Liver (tissue), 3 donors: Measurements from ENCODE around the gene CTSE.

Experiments
- CTCF ChIP-seq: fragments of 150-350 bp; IDR thresholded peaks from 2 replicates; pipeline ENCODE4 v1.5.1; 2017; ENCODE audit warnings: improper control_type of control experiment, low read depth, low read length; ENCODE audit not compliant: missing input control
- FOXA1 ChIP-seq: IDR thresholded peaks from 2 replicates; pipeline ENCODE4 v1.6.1; 2016; ENCODE audit warnings: antibody characterized with exemption
- TAF1 ChIP-seq: conservative IDR thresholded peaks from 2 replicates; pipeline ENCODE4 v1.6.1; 2016; ENCODE audit warnings: antibody characterized with exemption, mild to moderate bottlenecking
- TF ChIP-seq, protein P1 (sequence below): IDR thresholded peaks from 2 replicates; pipeline ENCODE4 v1.6.1; 2016; ENCODE audit warnings: antibody characterized with exemption
- TF ChIP-seq, protein P2 (sequence below): IDR thresholded peaks from 2 replicates; pipeline ENCODE4 v1.6.1; 2016; ENCODE audit warnings: antibody characterized with exemption
- donor health status: healthy.
- donor health status: healthy.

GRCh38 chr1:205965036-205965884 is 58.4 kb downstream of the CTSE start:
- TF ChIP-seq CTCF (no peak), TAF1 (no peak), FOXA1 (no peak)
- TF ChIP-seq, protein P1, sequence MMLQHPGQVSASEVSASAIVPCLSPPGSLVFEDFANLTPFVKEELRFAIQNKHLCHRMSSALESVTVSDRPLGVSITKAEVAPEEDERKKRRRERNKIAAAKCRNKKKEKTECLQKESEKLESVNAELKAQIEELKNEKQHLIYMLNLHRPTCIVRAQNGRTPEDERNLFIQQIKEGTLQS: no peak
- TF ChIP-seq, protein P2, sequence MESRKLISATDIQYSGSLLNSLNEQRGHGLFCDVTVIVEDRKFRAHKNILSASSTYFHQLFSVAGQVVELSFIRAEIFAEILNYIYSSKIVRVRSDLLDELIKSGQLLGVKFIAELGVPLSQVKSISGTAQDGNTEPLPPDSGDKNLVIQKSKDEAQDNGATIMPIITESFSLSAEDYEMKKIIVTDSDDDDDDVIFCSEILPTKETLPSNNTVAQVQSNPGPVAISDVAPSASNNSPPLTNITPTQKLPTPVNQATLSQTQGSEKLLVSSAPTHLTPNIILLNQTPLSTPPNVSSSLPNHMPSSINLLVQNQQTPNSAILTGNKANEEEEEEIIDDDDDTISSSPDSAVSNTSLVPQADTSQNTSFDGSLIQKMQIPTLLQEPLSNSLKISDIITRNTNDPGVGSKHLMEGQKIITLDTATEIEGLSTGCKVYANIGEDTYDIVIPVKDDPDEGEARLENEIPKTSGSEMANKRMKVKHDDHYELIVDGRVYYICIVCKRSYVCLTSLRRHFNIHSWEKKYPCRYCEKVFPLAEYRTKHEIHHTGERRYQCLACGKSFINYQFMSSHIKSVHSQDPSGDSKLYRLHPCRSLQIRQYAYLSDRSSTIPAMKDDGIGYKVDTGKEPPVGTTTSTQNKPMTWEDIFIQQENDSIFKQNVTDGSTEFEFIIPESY: no peak
